ENCODE data around the gene CELSR1.
"Not testable (repeated sequence)": the region's sequence is repeated elsewhere in the genome, so short reads cannot be mapped to it uniquely, and the experiment has no call there.

The CELSR1 gene

GRCh38 chr22:46320166-46320710 lies 217.2 kb downstream of the CELSR1 start:
- no peak for DNase-seq (ENCODE audit: low read depth)

- no peak for DNase-seq (ENCODE audit: low read depth)
These were observed 218.1 kb downstream of the CELSR1 start for GRCh38 chr22:46319319-46319718.

DNA sequence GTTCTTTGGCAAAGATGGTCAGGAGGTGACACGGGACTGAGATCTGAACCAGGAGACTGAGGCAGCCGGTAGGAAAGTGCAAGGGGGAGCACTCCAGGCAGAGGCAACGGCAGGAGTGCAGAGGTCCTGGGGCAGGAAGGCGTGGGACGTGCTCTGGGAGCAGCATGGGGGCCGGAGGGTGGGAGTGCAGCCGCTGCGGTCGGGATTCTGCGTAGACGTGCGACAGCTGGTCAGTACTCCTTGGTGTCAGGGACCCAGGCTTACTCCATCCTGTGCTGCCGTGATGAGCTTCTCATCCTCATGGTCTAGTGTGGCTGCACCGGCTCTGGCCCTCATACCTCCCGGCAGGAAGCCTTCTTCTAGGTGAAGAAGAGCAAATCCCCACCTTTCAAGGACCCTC lies 218.8 kb downstream of the CELSR1 start:
- DNase-seq (ENCODE audit: low read depth): no peak

GRCh38 chr22:46317646-46318045 lies 219.8 kb downstream of the CELSR1 start:
- no peak for DNase-seq (ENCODE audit: low read depth)

GRCh38 chr22:46315976-46316375 lies 221.4 kb downstream of the CELSR1 start:
- DNase-seq (ENCODE audit: low read depth): no peak

DNA sequence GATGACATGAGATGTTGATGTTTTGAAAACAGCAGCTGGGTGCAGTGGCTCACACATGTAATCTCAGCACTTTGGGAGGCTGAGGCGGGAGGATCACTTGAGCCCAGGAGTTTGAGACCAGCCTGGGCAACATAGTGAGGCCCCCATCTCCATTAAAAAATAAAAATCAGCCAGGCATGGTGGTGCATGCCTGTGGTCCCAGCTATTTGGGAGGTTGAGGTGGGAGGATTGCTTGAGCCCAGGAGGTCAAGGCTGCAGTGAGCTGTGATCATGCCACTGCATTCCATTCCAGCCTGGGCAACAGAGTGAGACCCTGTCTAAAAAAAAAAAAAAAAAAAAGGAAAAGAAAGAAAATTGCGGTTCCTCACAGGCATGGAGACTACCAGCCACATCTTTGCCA lies 224.6 kb downstream of the CELSR1 start:
- not testable (repeated sequence) for DNase-seq (ENCODE audit: low read depth)

DNA sequence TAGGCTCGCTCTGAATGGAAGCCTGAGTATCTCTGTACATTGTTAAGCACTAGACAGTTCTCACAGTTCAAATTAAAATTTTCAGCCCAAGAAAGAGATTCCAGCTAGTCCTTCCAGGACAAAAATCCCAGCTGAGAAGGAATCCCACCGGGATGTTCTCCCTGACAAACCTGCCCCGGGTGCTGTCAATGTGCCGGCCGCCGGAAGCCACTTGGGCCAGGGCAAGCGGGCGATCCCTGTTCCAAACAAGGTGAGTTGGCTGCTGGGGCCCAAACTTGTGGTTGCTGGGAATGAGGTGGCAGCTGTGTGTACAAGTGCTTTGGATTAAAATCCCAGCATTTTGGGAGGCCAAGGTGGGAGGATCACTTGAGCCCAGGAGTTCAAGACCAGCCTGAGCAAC lies 225.4 kb downstream of the CELSR1 start:
- no peak for DNase-seq (ENCODE audit: low read depth)

All from activated gamma-delta T cell treated with anti-CD3 and anti-CD28 coated beads, Interleukin-2, amount 50 U/mL, for 16 hours (primary cell).